GM23248 (cell line): ENCODE data around the gene AVP.

Experiments used
- EZH2 ChIP-seq: fragments of 200-600 bp; sonication (generic); IDR thresholded peaks from 2 replicates; pipeline ENCODE4 v1.6.1; 2018; ENCODE audit warnings: antibody characterized with exemption, mild to moderate bottlenecking; ENCODE audit not compliant: insufficient read depth, poor library complexity, severe bottlenecking
- EZH2phosphoT487 ChIP-seq: fragments of 200-600 bp; sonication (generic); IDR thresholded peaks from 2 replicates; pipeline ENCODE4 v1.6.1; 2018; ENCODE audit warnings: antibody characterized with exemption, moderate library complexity, mild to moderate bottlenecking, low read depth; ENCODE audit not compliant: insufficient read depth

DNA sequence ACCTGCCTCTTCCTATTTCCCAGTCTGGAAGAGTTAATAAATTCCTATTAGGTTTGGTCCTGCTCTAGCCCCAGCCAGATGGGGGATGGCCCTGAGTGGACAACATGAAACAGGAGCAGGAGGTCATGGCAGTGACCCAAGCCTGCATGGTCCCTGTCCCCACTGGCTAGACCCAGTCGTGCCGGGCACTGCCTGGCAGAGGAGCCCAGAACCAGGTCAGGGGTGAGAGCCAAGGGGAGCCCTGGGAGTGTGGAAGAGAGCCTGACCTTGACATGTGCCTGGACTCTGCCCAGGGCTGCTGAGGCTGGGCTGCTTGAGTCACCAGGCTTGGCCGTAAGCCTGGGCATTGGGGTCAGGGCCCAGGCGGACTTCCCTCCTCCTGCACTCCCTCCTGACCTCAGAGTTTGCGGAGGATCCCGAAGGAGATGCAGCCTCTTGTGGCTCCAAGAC, 3.6 kb downstream of the AVP start:
- TF ChIP-seq EZH2, result no peak
- no peak for TF ChIP-seq EZH2phosphoT487
